Measurements from ENCODE around the gene TSPAN5.
A peak's percentile ranks its signal among the peaks of the same experiment; 100 is the strongest.
"Not testable (repeated sequence)": the region's sequence is repeated elsewhere in the genome, so short reads cannot be mapped to it uniquely, and the experiment has no call there.

TSPAN5 gene

GRCh38 chr4:98482503-98482846 is 175.9 kb downstream of the TSPAN5 start:
- no peak for DNase-seq

GRCh38 chr4:98481167-98481566 is 177.2 kb downstream of the TSPAN5 start:
- DNase-seq = peak; percentile 2

- no peak for DNase-seq
Measured at GRCh38 chr4:98480535-98480934, 177.9 kb downstream of the TSPAN5 start.

GRCh38 chr4:98479590-98479989 is 178.8 kb downstream of the TSPAN5 start:
- not testable (repeated sequence) for DNase-seq

- no peak for DNase-seq
Measured at GRCh38 chr4:98476891-98477290, 181.5 kb downstream of the TSPAN5 start.

GRCh38 chr4:98474408-98474844 is 184.0 kb downstream of the TSPAN5 start:
- DNase-seq = no peak

- DNase-seq = no peak
Measured at GRCh38 chr4:98473046-98473445, 185.4 kb downstream of the TSPAN5 start.

- DNase-seq = no peak
Measured at GRCh38 chr4:98470831-98471230, 187.6 kb downstream of the TSPAN5 start.

GRCh38 chr4:98470366-98470765 is 188.0 kb downstream of the TSPAN5 start:
- no peak for DNase-seq

- DNase-seq = no peak
Measured at GRCh38 chr4:98469771-98470170, 188.6 kb downstream of the TSPAN5 start.

GRCh38 chr4:98468709-98469108 is 189.7 kb downstream of the TSPAN5 start:
- DNase-seq = no peak

GRCh38 chr4:98467627-98468072 is 190.8 kb downstream of the TSPAN5 start:
- peak; percentile 70 for DNase-seq

GRCh38 chr4:98466868-98467599 is 191.4 kb downstream of the TSPAN5 start:
- no peak for DNase-seq

GRCh38 chr4:98462487-98462886 is 195.9 kb downstream of the TSPAN5 start:
- DNase-seq = no peak

GRCh38 chr4:98461121-98461865 is 197.1 kb downstream of the TSPAN5 start:
- DNase-seq = not testable (repeated sequence)

GRCh38 chr4:98457422-98457821 is 201.0 kb downstream of the TSPAN5 start:
- not testable (repeated sequence) for DNase-seq

GRCh38 chr4:98452091-98452490 is 206.3 kb downstream of the TSPAN5 start:
- DNase-seq = no peak

GRCh38 chr4:98448908-98449307 is 209.5 kb downstream of the TSPAN5 start:
- no peak for DNase-seq

- no peak for DNase-seq
Measured at GRCh38 chr4:98447648-98448047, 210.8 kb downstream of the TSPAN5 start.

- no peak for DNase-seq
Measured at GRCh38 chr4:98446499-98447375, 211.7 kb downstream of the TSPAN5 start.

GRCh38 chr4:98444371-98444770 is 214.0 kb downstream of the TSPAN5 start:
- no peak for DNase-seq

- DNase-seq = no peak
Measured at GRCh38 chr4:98434816-98435215, 223.6 kb downstream of the TSPAN5 start.

- no peak for DNase-seq
Measured at GRCh38 chr4:98433691-98434090, 224.7 kb downstream of the TSPAN5 start.

Measured in NCI-H1694 treated with DMSO at 0.1 percent for 48 hours (cell line).